Islet precursor cell (in vitro differentiated cells): ENCODE measurements around the gene RXRA.

Experiments
- DNase-seq: peaks from one replicate; pipeline ENCODE4 v3.0.0-alpha.2; 2018

The RXRA gene

GRCh38 chr9:134477342-134477925 lies 151.2 kb downstream of the RXRA start:
- DNase-seq = no peak

- DNase-seq = no peak
Observed at GRCh38 chr9:134477927-134478326, 151.7 kb downstream of the RXRA start.

- DNase-seq = no peak
Observed at GRCh38 chr9:134481762-134482161, 155.5 kb downstream of the RXRA start.

GRCh38 chr9:134482226-134482625 lies 156.0 kb downstream of the RXRA start:
- DNase-seq = no peak

GRCh38 chr9:134483361-134484184 lies 157.3 kb downstream of the RXRA start:
- no peak for DNase-seq

- DNase-seq = no peak
Observed at GRCh38 chr9:134484479-134484878, 158.2 kb downstream of the RXRA start.

GRCh38 chr9:134485653-134486052 lies 159.4 kb downstream of the RXRA start:
- DNase-seq = no peak

- no peak for DNase-seq
Observed at GRCh38 chr9:134486143-134486591, 159.9 kb downstream of the RXRA start.

- no peak for DNase-seq
Observed at GRCh38 chr9:134486596-134486995, 160.3 kb downstream of the RXRA start.
